ENCODE measurements around the gene MCF2.

Gene MCF2

DNA sequence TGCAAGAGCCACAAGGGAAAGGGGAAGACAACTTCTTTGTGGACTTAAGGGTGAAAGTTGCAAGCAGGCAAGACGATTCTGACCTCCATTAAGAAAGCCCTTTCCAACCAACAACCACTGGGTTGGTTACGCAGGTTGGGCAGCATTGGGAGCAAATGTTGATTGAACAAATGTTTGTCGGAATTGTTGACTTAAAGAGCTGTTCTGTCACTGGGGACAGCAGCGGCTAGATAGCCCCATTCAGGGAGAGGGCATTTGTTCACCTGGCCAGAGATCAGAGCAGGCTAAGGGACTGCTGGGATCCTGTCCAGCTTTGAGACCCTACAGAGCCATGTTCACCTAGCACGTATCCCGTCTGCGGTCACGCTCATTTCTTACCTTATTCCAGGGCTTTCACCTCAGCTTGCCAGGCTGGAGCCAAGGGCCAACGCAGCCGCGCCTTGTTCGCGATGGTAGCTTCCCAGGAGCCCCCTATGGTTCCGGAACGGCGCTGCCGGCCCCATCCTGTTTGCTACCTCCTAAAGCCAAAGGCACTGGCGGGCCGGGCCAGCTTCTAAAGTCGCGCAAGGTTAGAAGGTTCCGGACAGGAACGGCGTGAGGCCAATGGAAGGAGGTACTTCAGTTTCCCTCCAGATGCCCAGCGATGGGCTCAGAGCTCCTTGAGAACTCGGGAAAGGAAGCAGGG is 152.8 kb downstream of the MCF2 start:
- H3K36me3 ChIP-seq (ENCODE audit: control insufficient read depth in 1 of 2, insufficient read depth in 2 of 2, low read length in 2 of 2): no peaks in the 10 kb centered on the region

DNA sequence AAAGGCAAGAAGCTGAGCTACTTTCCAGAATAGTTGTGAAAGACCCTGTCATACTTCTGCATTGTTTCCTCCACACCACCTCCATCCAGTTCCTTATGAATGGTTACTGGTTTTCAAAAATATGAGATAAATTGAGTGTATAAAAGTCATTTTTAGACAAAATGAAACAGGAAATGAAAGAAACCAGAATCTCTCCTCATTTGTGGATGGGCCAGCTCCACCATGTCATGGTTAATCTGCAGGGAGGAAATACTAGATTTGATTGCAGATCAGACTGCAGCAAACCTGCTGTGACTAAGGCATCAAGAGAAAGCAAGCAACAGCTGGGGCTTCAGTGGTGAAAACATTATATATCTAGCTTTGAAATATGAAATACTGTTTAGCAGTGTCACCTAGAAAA is 153.6 kb downstream of the MCF2 start:
- no peaks in the 10 kb centered on the region for H3K9me3 ChIP-seq (ENCODE audit: control insufficient read depth in 1 of 2, low read length in 2 of 2)
- no peak overlapping the region for H3K27ac ChIP-seq (ENCODE audit: low read depth, low read length)
- no peaks in the 10 kb centered on the region for H3K27me3 ChIP-seq (ENCODE audit: control insufficient read depth in 1 of 2, insufficient read depth in 2 of 2, low read length in 2 of 2)
- no peak overlapping the region for H3K9ac ChIP-seq (ENCODE audit: low read depth in 1 of 2, low read length in 2 of 2)
- H3K4me3 ChIP-seq (ENCODE audit: low read depth in 1 of 2, low read length in 2 of 2): no peak overlapping the region
- no peaks in the 10 kb centered on the region for H3K36me3 ChIP-seq (ENCODE audit: control insufficient read depth in 1 of 2, insufficient read depth in 2 of 2, low read length in 2 of 2)
- no peaks in the 10 kb centered on the region for H3K4me1 ChIP-seq (ENCODE audit: control insufficient read depth in 1 of 2, insufficient read depth in 2 of 2, low read length in 2 of 2)

More for the DNA sequence above, 152.8 kb downstream of the MCF2 start:
- Histone ChIP-seq H3K4me1 (ENCODE audit: control insufficient read depth in 1 of 2, insufficient read depth in 2 of 2, low read length in 2 of 2) (no peaks in the 10 kb centered on the region), H3K4me3 (ENCODE audit: low read depth in 1 of 2, low read length in 2 of 2) (no peak overlapping the region), H3K9ac (ENCODE audit: low read depth in 1 of 2, low read length in 2 of 2) (no peak overlapping the region), H3K27ac (ENCODE audit: low read depth, low read length) (no peak overlapping the region), H3K9me3 (ENCODE audit: control insufficient read depth in 1 of 2, low read length in 2 of 2) (no peaks in the 10 kb centered on the region), H3K27me3 (ENCODE audit: control insufficient read depth in 1 of 2, insufficient read depth in 2 of 2, low read length in 2 of 2) (no peaks in the 10 kb centered on the region)

DNA sequence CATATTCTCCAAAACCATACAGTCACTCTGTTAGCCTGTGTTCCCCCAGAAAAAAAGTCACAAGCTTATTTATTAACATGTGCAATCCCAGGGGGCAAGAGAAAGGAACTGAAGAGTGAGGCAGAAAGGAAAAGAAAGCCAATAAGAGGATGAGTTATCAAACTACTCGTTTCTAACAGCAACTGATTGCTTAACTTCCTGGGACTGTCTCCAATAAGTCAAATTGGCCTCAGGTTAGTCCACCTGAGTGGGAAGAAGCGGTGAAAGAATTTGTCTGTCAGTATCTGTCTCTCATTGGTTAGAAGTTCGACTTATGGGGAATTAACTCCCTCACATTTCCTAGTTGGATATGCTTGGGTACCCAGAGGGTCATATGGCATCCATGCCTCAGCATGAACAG is 163.4 kb downstream of the MCF2 start:
- no peaks in the 10 kb centered on the region for H3K4me1 ChIP-seq (ENCODE audit: control insufficient read depth in 1 of 2, insufficient read depth in 2 of 2, low read length in 2 of 2)
- H3K36me3 ChIP-seq (ENCODE audit: control insufficient read depth in 1 of 2, insufficient read depth in 2 of 2, low read length in 2 of 2): no peaks in the 10 kb centered on the region
- no peak overlapping the region for H3K27ac ChIP-seq (ENCODE audit: low read depth, low read length)
- H3K9me3 ChIP-seq (ENCODE audit: control insufficient read depth in 1 of 2, low read length in 2 of 2): no peaks in the 10 kb centered on the region
- no peaks in the 10 kb centered on the region for H3K27me3 ChIP-seq (ENCODE audit: control insufficient read depth in 1 of 2, insufficient read depth in 2 of 2, low read length in 2 of 2)
- H3K9ac ChIP-seq (ENCODE audit: low read depth in 1 of 2, low read length in 2 of 2): no peak overlapping the region
- H3K4me3 ChIP-seq (ENCODE audit: low read depth in 1 of 2, low read length in 2 of 2): no peak overlapping the region

DNA sequence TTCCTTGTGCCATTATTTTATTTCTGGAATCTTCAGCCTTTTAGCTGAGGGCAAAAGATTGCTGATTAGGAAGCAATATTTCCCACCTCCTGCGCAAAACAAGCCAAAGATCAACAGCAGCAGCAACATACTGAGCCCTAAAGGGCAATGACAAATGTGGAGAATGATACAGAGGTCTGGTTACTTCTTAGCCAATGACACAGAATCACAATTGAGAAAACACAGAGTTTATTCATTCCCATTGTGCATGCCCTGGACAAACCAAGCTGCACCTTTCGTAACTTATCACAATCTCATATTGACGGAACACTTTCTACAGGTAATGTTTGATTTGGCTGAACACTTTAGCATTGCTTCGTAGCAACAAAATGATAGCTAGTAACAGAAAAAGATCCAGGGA is 164.0 kb downstream of the MCF2 start:
- Histone ChIP-seq H3K27ac (ENCODE audit: low read depth, low read length) (no peak overlapping the region), H3K9ac (ENCODE audit: low read depth in 1 of 2, low read length in 2 of 2) (no peak overlapping the region), H3K9me3 (ENCODE audit: control insufficient read depth in 1 of 2, low read length in 2 of 2) (no peaks in the 10 kb centered on the region), H3K36me3 (ENCODE audit: control insufficient read depth in 1 of 2, insufficient read depth in 2 of 2, low read length in 2 of 2) (no peaks in the 10 kb centered on the region), H3K4me3 (ENCODE audit: low read depth in 1 of 2, low read length in 2 of 2) (no peak overlapping the region), H3K27me3 (ENCODE audit: control insufficient read depth in 1 of 2, insufficient read depth in 2 of 2, low read length in 2 of 2) (no peaks in the 10 kb centered on the region), H3K4me1 (ENCODE audit: control insufficient read depth in 1 of 2, insufficient read depth in 2 of 2, low read length in 2 of 2) (no peaks in the 10 kb centered on the region)

DNA sequence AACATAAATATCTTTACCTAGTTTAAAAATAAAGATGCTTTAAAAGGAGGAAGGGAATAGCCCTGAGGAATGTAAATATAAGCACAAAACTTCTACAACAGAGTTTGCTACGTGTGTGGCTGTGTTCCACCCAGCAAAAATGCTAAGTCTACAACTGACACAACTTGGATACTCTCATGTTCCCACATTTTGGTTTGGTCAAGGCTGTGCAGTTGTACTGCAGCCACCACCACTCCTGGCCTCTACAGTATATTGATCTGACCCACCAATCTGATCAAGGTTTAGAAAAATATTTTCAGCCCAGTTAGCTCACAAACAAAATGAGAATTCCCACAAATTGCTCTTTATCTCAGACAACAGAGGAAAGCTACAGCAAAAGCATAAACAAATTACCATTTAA is 165.3 kb downstream of the MCF2 start:
- Histone ChIP-seq H3K4me1 (ENCODE audit: control insufficient read depth in 1 of 2, insufficient read depth in 2 of 2, low read length in 2 of 2) (no peaks in the 10 kb centered on the region), H3K27ac (ENCODE audit: low read depth, low read length) (no peak overlapping the region), H3K27me3 (ENCODE audit: control insufficient read depth in 1 of 2, insufficient read depth in 2 of 2, low read length in 2 of 2) (no peaks in the 10 kb centered on the region), H3K4me3 (ENCODE audit: low read depth in 1 of 2, low read length in 2 of 2) (no peak overlapping the region), H3K36me3 (ENCODE audit: control insufficient read depth in 1 of 2, insufficient read depth in 2 of 2, low read length in 2 of 2) (no peaks in the 10 kb centered on the region), H3K9ac (ENCODE audit: low read depth in 1 of 2, low read length in 2 of 2) (no peak overlapping the region), H3K9me3 (ENCODE audit: control insufficient read depth in 1 of 2, low read length in 2 of 2) (no peaks in the 10 kb centered on the region)

DNA sequence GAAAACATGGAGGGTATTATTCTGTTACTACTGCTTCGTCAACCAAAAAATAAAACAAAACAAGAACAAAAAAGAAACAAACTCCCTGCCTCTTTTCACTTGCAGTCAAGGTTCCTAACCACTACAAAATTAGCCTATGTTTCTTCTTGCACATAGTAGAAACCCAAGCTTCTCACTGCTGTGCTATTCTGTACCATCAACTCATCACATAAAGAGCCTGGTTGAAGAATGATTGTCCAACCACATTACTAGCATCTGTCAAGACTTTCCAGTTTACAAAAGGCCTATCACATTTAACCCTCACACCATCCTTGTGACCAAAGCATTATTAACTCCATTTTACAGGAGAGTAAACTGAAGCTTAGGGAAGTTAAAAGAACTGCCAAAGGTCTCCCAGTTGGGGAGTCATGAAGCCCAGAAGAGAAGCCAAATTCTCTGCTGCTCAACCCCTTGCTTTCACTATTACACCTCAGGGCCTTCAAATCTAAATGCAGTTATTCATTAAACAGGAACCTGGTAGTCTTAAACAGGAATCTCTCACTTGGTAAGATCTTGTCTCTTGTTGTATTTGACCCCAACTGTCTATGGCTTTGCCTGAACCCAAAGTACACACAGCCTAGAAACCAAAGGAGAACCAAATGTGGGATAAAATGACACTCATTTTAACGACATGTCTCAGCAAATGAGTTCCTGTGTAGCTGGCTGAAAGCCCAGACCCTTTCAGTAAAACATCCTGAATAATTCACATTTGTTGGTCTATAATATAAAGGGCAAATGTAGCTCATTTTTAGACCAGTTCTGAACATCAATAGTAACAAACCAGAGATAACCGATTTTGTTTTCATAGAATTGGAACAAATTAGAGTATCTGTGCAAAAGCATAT is 168.8 kb downstream of the MCF2 start:
- H3K9ac ChIP-seq (ENCODE audit: low read depth in 1 of 2, low read length in 2 of 2): no peak overlapping the region
- no peaks in the 10 kb centered on the region for H3K9me3 ChIP-seq (ENCODE audit: control insufficient read depth in 1 of 2, low read length in 2 of 2)
- H3K27ac ChIP-seq (ENCODE audit: low read depth, low read length): no peak overlapping the region
- H3K4me1 ChIP-seq (ENCODE audit: control insufficient read depth in 1 of 2, insufficient read depth in 2 of 2, low read length in 2 of 2): no peaks in the 10 kb centered on the region
- no peak overlapping the region for H3K4me3 ChIP-seq (ENCODE audit: low read depth in 1 of 2, low read length in 2 of 2)
- no peaks in the 10 kb centered on the region for H3K27me3 ChIP-seq (ENCODE audit: control insufficient read depth in 1 of 2, insufficient read depth in 2 of 2, low read length in 2 of 2)
- H3K36me3 ChIP-seq (ENCODE audit: control insufficient read depth in 1 of 2, insufficient read depth in 2 of 2, low read length in 2 of 2): no peaks in the 10 kb centered on the region

DNA sequence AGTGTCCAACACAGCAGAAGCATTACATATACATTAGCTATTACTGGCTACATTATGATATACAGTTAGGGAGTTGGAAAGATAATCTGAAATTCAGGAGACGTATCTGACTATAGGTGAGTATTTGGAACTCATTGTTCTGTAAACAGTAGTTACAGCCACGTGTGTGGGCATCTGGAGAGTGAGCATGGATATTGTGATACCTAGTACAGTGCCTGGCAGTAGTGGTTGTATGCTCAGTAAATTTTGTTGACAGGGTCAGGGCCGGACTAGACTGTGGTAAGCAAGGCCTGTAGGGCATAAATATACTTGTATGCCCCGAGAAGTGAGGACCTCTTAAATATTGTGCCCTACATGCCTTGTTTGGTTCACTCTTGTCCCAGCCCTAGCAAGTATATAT is 174.5 kb downstream of the MCF2 start:
- H3K9ac ChIP-seq (ENCODE audit: low read depth in 1 of 2, low read length in 2 of 2): no peak overlapping the region
- H3K9me3 ChIP-seq (ENCODE audit: control insufficient read depth in 1 of 2, low read length in 2 of 2): no peaks in the 10 kb centered on the region
- H3K36me3 ChIP-seq (ENCODE audit: control insufficient read depth in 1 of 2, insufficient read depth in 2 of 2, low read length in 2 of 2): no peaks in the 10 kb centered on the region
- no peak overlapping the region for H3K27ac ChIP-seq (ENCODE audit: low read depth, low read length)
- no peaks in the 10 kb centered on the region for H3K27me3 ChIP-seq (ENCODE audit: control insufficient read depth in 1 of 2, insufficient read depth in 2 of 2, low read length in 2 of 2)
- H3K4me1 ChIP-seq (ENCODE audit: control insufficient read depth in 1 of 2, insufficient read depth in 2 of 2, low read length in 2 of 2): no peaks in the 10 kb centered on the region
- no peak overlapping the region for H3K4me3 ChIP-seq (ENCODE audit: low read depth in 1 of 2, low read length in 2 of 2)

DNA sequence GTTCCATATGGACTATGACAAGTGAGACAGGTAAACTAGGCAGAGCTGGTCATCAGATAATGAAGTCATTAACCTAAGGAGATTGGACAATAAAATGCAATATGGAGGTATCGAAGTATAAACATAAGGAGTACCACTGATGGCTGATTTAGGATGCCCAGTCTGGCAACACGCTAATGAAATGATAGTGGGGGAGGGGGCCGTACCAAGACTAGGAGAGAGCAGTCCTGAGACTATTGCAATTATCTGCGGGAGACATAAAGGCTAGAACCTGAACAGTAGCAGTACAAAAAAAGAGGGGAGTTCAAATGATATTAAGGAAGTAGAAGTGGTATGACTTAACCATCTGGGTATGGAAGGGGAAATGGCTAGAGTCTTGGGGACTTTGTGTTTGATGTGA is 175.1 kb downstream of the MCF2 start:
- H3K27me3 ChIP-seq (ENCODE audit: control insufficient read depth in 1 of 2, insufficient read depth in 2 of 2, low read length in 2 of 2): no peaks in the 10 kb centered on the region
- no peak overlapping the region for H3K27ac ChIP-seq (ENCODE audit: low read depth, low read length)
- no peak overlapping the region for H3K4me3 ChIP-seq (ENCODE audit: low read depth in 1 of 2, low read length in 2 of 2)
- H3K4me1 ChIP-seq (ENCODE audit: control insufficient read depth in 1 of 2, insufficient read depth in 2 of 2, low read length in 2 of 2): no peaks in the 10 kb centered on the region
- no peaks in the 10 kb centered on the region for H3K9me3 ChIP-seq (ENCODE audit: control insufficient read depth in 1 of 2, low read length in 2 of 2)
- no peaks in the 10 kb centered on the region for H3K36me3 ChIP-seq (ENCODE audit: control insufficient read depth in 1 of 2, insufficient read depth in 2 of 2, low read length in 2 of 2)
- no peak overlapping the region for H3K9ac ChIP-seq (ENCODE audit: low read depth in 1 of 2, low read length in 2 of 2)
